SJSA1 (cell line): ENCODE results near the gene ATRAID. TPM values are rescaled to one million over a fixed set of nuclear protein-coding genes. Genes with fewer than 3 reads are reported as not detected.
A peak's percentile ranks its signal among the peaks of the same experiment; 100 is the strongest.
"Not testable (repeated sequence)": the region's sequence is repeated elsewhere in the genome, so short reads cannot be mapped to it uniquely, and the experiment has no call there.

ENCODE experiments used
- DNase-seq, 2 experiments: peaks; one replicate each; pipeline ENCODE4 v3.0.0-alpha.2; 2015 to 2020; ENCODE audit warnings: low spot score in 2 of 2, low read depth in 1 of 2
- H3K27ac ChIP-seq: fragments of 250-450 bp; sonication (Bioruptor Pico); 2 replicates; pipeline ENCODE4 v1.5.1; 2020; ENCODE audit warnings: mild to moderate bottlenecking, moderate library complexity
- H3K27me3 ChIP-seq: fragments of 250-450 bp; sonication (Bioruptor Pico); replicated peaks from 2 replicates; pipeline ENCODE4 v1.5.1; 2020; ENCODE audit warnings: mild to moderate bottlenecking, moderate library complexity
- H3K36me3 ChIP-seq: fragments of 250-450 bp; sonication (Bioruptor Pico); 2 replicates; pipeline ENCODE4 v1.5.1; 2020; ENCODE audit warnings: mild to moderate bottlenecking
- H3K4me1 ChIP-seq: fragments of 250-450 bp; sonication (Bioruptor Pico); replicated peaks from 2 replicates; pipeline ENCODE4 v1.6.1; 2021; ENCODE audit warnings: mild to moderate bottlenecking
- H3K4me3 ChIP-seq: fragments of 250-450 bp; sonication (Bioruptor Pico); 2 replicates; pipeline ENCODE4 v1.5.1; 2020; ENCODE audit warnings: mild to moderate bottlenecking
- H3K9me3 ChIP-seq: fragments of 250-450 bp; sonication (Bioruptor Pico); replicated peaks from 2 replicates; pipeline ENCODE4 v1.5.1; 2020; ENCODE audit warnings: mild to moderate bottlenecking
- total RNA-seq: library from RNA; depleted of rRNA; stranded (reverse); fragments of >200 nt; shearing (Covaris generic); gene quantifications from 2 replicates; pipeline ENCODE4 v1.2.3, GENCODE V29; 2014

The ATRAID gene
- total RNA-seq, 1 experiment from 2014 or later, result 153 TPM

DNA sequence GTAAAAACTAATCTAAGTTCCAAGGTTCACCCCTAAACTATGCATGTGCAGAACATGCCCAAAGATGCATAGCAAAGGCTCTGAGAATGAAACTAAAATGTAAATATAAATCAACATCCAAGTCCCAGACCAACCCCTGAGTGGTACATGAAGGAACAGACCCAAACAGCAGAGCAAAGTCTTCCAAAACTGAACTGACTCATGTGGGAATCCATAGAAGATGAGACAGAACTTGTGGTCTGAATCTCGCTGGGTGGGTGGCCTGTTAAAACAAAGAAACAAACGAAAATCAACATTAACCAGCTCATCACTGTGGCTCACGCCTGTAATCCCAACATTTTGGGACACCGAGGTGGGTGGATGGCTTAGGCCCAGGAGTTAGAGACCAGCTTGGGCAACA is 29.5 kb upstream of the ATRAID start:
- Histone ChIP-seq H3K27ac (peak overlapping the region; percentile 98), H3K9me3 (0 out of 2 replicates have a peak, but pooled peaks cover 4% of the 10 kb centered on the region), H3K27me3 (no peaks in the 10 kb centered on the region), H3K4me1 (peaks cover 80% of the 10 kb centered on the region), H3K36me3 (no peaks in the 10 kb centered on the region), H3K4me3 (no peak overlapping the region)
- peak; percentile 92 to 96 for DNase-seq

- peak in 1 of 2 experiments; percentile 53 for DNase-seq
- Histone ChIP-seq H3K4me1 (peaks cover 95% of the 10 kb centered on the region), H3K36me3 (no peaks in the 10 kb centered on the region), H3K9me3 (0 out of 2 replicates have a peak, but pooled peaks cover 4% of the 10 kb centered on the region), H3K27me3 (no peaks in the 10 kb centered on the region), H3K27ac (peak overlapping the region; percentile 98), H3K4me3 (no peak overlapping the region)
Observed at GRCh38 chr2:27184115-27184514, 27.7 kb upstream of the ATRAID start.

- Histone ChIP-seq H3K27me3 (no peaks in the 10 kb centered on the region), H3K9me3 (0 out of 2 replicates have a peak, but pooled peaks cover 4% of the 10 kb centered on the region), H3K36me3 (no peaks in the 10 kb centered on the region), H3K27ac (peak overlapping the region; percentile 98), H3K4me1 (peaks cover 83% of the 10 kb centered on the region), H3K4me3 (no peak overlapping the region)
- DNase-seq, result peak; percentile 86 to 96
Observed at GRCh38 chr2:27185331-27186026, 26.4 kb upstream of the ATRAID start.

DNA sequence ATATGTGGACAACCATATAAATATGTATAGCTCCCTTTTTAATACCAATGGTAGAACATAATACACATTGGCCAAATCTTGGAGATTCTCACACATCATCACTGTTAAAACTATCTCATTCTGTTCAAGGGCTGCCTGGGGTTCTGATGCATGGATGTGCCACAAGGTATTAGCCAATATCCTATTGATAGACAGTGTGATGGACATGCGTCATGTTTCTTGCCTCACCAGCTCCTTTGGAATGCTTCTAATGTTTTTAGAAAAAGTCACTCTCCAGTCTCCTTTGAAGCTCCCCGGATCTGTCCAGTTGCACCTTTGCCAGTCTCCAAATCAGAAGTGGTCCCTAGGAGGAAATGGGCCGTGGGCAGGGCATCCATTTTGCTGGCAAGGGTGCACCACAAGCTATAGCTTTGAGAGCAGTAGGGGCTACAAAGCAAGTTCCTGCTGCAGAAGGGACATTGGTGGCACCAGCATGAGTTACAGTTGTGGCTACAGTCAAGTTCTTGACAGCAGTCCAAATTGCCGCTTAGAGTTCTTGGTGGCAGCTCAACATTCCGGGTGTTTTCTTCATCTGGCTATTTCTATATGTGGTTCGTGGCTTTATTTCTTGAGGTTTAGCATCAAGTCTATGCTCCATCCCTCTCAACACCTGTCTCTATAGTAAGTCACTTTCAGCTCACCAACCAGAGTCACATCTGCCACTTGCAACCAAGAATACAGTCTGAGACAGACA is 25.1 kb upstream of the ATRAID start:
- Histone ChIP-seq H3K36me3 (no peaks in the 10 kb centered on the region), H3K27ac (peak overlapping the region; percentile 98), H3K9me3 (0 out of 2 replicates have a peak, but pooled peaks cover 4% of the 10 kb centered on the region), H3K4me3 (no peak overlapping the region), H3K4me1 (peaks cover 76% of the 10 kb centered on the region), H3K27me3 (no peaks in the 10 kb centered on the region)
- no peak for DNase-seq

DNA sequence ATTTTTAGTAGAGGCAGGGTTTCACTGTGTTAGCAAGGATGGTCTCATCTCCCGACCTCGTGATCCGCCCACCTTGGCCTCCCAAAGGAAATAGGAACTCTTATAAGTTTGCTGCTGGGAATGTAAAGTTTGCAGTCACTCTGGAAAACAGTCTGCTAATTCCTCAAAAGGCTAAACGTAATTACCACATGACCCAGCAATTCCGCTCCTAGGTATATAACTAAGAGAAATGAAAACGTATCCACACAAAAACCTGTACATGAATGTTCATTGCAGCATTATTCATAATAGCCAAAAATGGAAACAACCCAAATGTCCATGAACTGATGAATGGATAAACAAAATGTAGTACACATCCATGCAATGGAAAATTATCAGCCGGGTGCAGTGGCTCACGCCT is 21.9 kb upstream of the ATRAID start:
- Histone ChIP-seq H3K27ac (no peak overlapping the region), H3K36me3 (no peaks in the 10 kb centered on the region), H3K9me3 (no peaks in the 10 kb centered on the region), H3K4me1 (peaks cover 53% of the 10 kb centered on the region), H3K4me3 (no peak overlapping the region), H3K27me3 (no peaks in the 10 kb centered on the region)
- no peak for DNase-seq

DNA sequence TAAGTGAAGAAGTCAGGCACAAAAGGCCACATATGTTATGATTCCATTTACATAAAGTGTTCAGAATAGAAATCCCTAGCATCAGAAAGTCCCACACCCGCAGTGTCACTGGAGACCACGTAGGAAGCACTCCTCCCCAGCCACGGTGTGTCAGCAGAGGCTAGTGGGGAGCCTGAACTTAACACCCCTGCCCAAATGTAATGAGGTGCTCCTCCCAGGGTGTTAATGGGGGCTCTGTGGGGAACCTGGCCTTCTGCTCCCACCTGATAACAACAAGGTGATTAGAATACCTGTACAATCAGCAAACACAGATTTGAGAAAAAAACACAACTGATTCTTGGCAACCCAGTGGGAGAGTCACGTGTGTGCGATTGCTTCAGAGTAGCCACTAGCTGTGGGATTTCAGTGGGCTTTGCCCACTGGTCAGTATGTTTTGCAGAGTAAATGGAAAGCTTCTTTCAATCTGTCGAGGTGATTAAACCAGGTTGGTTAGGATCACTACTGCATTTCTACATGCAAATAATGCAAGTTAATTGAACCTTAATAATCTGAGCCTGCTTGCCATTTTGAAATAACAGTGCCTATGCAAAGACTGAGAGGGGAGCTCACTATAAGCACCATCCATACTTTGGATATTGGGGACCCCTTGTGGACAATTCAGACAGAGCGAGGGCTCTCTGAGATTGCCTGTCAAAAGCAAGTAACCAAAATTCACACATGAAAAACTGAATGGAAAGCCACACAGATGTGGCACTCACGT is 20.6 kb upstream of the ATRAID start:
- peak; percentile 65 to 70 for DNase-seq
- no peak overlapping the region for H3K27ac ChIP-seq
- no peak overlapping the region for H3K4me3 ChIP-seq
- no peaks in the 10 kb centered on the region for H3K36me3 ChIP-seq
- no peaks in the 10 kb centered on the region for H3K9me3 ChIP-seq
- peaks cover 44% of the 10 kb centered on the region for H3K4me1 ChIP-seq
- no peaks in the 10 kb centered on the region for H3K27me3 ChIP-seq

- no peaks in the 10 kb centered on the region for H3K9me3 ChIP-seq
- H3K27me3 ChIP-seq, result no peaks in the 10 kb centered on the region
- DNase-seq, result peak in 1 of 2 experiments; percentile 81
- peaks cover 14% of the 10 kb centered on the region for H3K4me1 ChIP-seq
- no peaks in the 10 kb centered on the region for H3K36me3 ChIP-seq
- H3K4me3 ChIP-seq, result no peak overlapping the region
- H3K27ac ChIP-seq, result no peak overlapping the region
Observed at GRCh38 chr2:27194538-27195354, 17.1 kb upstream of the ATRAID start.

- H3K27ac ChIP-seq, H3K36me3 ChIP-seq, H3K27me3 ChIP-seq, H3K9me3 ChIP-seq, DNase-seq, H3K4me3 ChIP-seq: not testable (repeated sequence)
- peaks cover 14% of the 10 kb centered on the region for H3K4me1 ChIP-seq
Observed at GRCh38 chr2:27195799-27196198, 16.0 kb upstream of the ATRAID start.

- H3K4me1 ChIP-seq, H3K27ac ChIP-seq, DNase-seq, H3K9me3 ChIP-seq, H3K4me3 ChIP-seq, H3K27me3 ChIP-seq: not testable (repeated sequence)
- peaks cover 25% of the 10 kb centered on the region for H3K36me3 ChIP-seq
Observed at GRCh38 chr2:27198068-27198467, 13.8 kb upstream of the ATRAID start.

GRCh38 chr2:27198627-27199026 is 13.2 kb upstream of the ATRAID start:
- no peak for DNase-seq
- peaks cover 8% of the 10 kb centered on the region for H3K4me1 ChIP-seq
- no peak overlapping the region for H3K4me3 ChIP-seq
- H3K27me3 ChIP-seq, result no peaks in the 10 kb centered on the region
- H3K9me3 ChIP-seq, result no peaks in the 10 kb centered on the region
- no peak overlapping the region for H3K27ac ChIP-seq
- H3K36me3 ChIP-seq, result peaks cover 30% of the 10 kb centered on the region

DNA sequence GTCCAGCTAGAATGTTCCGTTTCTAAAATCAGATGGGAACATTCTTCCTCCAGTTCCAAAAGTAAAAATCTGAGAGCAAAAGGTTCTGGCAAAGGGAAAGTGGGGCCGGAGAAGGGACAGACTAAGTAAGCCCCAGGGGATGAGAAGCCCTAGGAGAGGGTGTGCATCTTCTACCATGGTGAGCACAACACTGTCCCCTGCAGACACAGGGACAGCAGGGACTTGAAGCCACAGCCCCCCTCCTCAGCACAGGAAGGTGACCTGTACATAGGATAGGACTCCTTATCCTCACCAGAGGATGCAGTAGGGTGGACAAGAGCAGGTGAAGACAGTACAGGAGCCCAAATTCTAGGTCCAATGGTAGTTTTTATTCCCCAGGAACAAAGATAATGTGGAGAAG is 12.6 kb upstream of the ATRAID start:
- Histone ChIP-seq H3K4me3 (no peak overlapping the region), H3K36me3 (peaks cover 37% of the 10 kb centered on the region)

GRCh38 chr2:27201675-27202074 is 10.2 kb upstream of the ATRAID start:
- Histone ChIP-seq H3K9me3 (no peaks in the 10 kb centered on the region), H3K27ac (no peak overlapping the region), H3K36me3 (peaks cover 58% of the 10 kb centered on the region), H3K27me3 (no peaks in the 10 kb centered on the region), H3K4me3 (no peak overlapping the region), H3K4me1 (no peaks in the 10 kb centered on the region)
- DNase-seq, result no peak

More for the DNA sequence above, 12.6 kb upstream of the ATRAID start:
- H3K27ac ChIP-seq, result no peak overlapping the region
- no peaks in the 10 kb centered on the region for H3K27me3 ChIP-seq
- H3K9me3 ChIP-seq, result no peaks in the 10 kb centered on the region
- peaks cover 8% of the 10 kb centered on the region for H3K4me1 ChIP-seq
- no peak for DNase-seq

- H3K4me3 ChIP-seq, result no peak overlapping the region
- H3K27ac ChIP-seq, result no peak overlapping the region
- DNase-seq, result no peak
- no peaks in the 10 kb centered on the region for H3K4me1 ChIP-seq
- peaks cover 70% of the 10 kb centered on the region for H3K36me3 ChIP-seq
- no peaks in the 10 kb centered on the region for H3K9me3 ChIP-seq
- H3K27me3 ChIP-seq, result no peaks in the 10 kb centered on the region
Observed at GRCh38 chr2:27202854-27203253, 9.0 kb upstream of the ATRAID start.
